ENCODE results near the gene GPANK1. TPM values are rescaled to one million over a fixed set of nuclear protein-coding genes. Genes with fewer than 3 reads are reported as not detected.

Gene GPANK1
- total and polyA plus RNA-seq, 2 of the 13 experiments (the other 11 are each of a cell fraction or from before 2014, with no cell fraction given): 15.4 to 22.8 TPM

DNA sequence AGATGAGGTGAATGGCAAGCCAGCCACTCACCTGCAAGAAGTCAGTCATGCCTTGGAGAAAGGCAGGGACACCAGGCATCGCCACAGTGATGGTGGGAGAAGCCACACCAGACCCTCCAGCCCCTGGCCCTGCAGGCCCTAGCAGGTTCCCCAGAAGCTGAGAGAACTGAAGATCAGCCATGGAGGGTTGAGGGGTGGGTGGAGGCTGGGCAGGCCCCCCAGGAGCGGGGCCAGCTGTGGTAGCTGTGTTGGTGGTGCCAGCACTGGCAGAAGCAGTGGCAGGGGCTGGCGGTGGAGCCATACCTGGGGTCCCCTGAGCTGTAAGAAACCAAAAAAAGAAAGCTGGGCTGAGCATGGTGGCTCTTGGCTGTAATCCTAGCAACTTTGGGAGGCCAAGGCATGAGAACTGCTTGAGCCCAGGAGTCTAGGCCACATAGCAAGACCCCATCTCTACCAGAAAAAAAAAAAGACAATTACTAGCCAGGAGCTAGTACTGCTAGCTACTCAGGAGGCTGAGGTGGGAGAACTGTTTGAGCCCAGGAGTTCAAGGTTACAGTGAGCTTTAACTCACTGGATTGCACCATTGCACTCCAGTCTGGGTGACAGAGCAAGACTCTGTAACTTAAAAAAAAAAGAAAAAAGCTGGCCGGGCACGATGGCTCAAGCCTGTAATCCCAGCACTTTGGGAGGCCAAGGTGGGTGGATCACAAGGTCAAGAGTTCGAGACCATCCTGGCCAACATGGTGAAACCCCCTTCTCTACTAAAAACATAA, 21.8 kb downstream of the GPANK1 start (continued):
- TF ChIP-seq ZNF564 (CRISPR knock-in tag; IDR thresholded peaks at IDR 0.05) (no peak), HOXA5 (CRISPR knock-in tag; IDR thresholded peaks at IDR 0.05) (no peak), PHF21A (CRISPR knock-in tag; IDR thresholded peaks at IDR 0.05) (0 out of 2 replicates have a peak, but pooled peaks have one; percentile 30), PCBP2 (optimal IDR thresholded peaks at IDR 0.05; ENCODE audit: low read depth, low read length, poor library complexity, severe bottlenecking) (no peak), MAFF (IDR thresholded peaks at IDR 0.05; ENCODE audit: low read depth, low read length) (no peak), HDAC1 (CRISPR knock-in tag; IDR thresholded peaks at IDR 0.05) (0 out of 2 replicates have a peak, but pooled peaks have one; percentile 22), RORA (CRISPR knock-in tag; IDR thresholded peaks at IDR 0.05) (no peak), KAT2B (IDR thresholded peaks at IDR 0.05; ENCODE audit: borderline replicate concordance, low read depth, low read length) (no peak), THAP11 (CRISPR knock-in tag; IDR thresholded peaks at IDR 0.05) (peak; percentile 32; the same call in 1 of the 2 replicates), ZNF296 (CRISPR knock-in tag; conservative IDR thresholded peaks at IDR 0.05) (no peak), RCOR2 (CRISPR knock-in tag; IDR thresholded peaks at IDR 0.05) (no peak), ZNF83 (CRISPR knock-in tag; IDR thresholded peaks at IDR 0.05; ENCODE audit: borderline replicate concordance) (no peak), ZNF562 (CRISPR knock-in tag; IDR thresholded peaks at IDR 0.05; ENCODE audit: borderline replicate concordance) (no peak), NFRKB (IDR thresholded peaks at IDR 0.05) (no peak), PCBP1 (IDR thresholded peaks at IDR 0.05; ENCODE audit: borderline replicate concordance, low read depth, low read length) (no peak), ZNF549 (CRISPR knock-in tag; IDR thresholded peaks at IDR 0.05) (no peak)
- TF ChIP-seq, protein P1, sequence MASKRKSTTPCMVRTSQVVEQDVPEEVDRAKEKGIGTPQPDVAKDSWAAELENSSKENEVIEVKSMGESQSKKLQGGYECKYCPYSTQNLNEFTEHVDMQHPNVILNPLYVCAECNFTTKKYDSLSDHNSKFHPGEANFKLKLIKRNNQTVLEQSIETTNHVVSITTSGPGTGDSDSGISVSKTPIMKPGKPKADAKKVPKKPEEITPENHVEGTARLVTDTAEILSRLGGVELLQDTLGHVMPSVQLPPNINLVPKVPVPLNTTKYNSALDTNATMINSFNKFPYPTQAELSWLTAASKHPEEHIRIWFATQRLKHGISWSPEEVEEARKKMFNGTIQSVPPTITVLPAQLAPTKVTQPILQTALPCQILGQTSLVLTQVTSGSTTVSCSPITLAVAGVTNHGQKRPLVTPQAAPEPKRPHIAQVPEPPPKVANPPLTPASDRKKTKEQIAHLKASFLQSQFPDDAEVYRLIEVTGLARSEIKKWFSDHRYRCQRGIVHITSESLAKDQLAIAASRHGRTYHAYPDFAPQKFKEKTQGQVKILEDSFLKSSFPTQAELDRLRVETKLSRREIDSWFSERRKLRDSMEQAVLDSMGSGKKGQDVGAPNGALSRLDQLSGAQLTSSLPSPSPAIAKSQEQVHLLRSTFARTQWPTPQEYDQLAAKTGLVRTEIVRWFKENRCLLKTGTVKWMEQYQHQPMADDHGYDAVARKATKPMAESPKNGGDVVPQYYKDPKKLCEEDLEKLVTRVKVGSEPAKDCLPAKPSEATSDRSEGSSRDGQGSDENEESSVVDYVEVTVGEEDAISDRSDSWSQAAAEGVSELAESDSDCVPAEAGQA (IDR thresholded peaks at IDR 0.05; ENCODE audit: low read depth): no peak
- TF ChIP-seq, protein P1 (CRISPR knock-in tag; IDR thresholded peaks at IDR 0.05; ENCODE audit: borderline replicate concordance): no peak
- TF ChIP-seq, protein P2, sequence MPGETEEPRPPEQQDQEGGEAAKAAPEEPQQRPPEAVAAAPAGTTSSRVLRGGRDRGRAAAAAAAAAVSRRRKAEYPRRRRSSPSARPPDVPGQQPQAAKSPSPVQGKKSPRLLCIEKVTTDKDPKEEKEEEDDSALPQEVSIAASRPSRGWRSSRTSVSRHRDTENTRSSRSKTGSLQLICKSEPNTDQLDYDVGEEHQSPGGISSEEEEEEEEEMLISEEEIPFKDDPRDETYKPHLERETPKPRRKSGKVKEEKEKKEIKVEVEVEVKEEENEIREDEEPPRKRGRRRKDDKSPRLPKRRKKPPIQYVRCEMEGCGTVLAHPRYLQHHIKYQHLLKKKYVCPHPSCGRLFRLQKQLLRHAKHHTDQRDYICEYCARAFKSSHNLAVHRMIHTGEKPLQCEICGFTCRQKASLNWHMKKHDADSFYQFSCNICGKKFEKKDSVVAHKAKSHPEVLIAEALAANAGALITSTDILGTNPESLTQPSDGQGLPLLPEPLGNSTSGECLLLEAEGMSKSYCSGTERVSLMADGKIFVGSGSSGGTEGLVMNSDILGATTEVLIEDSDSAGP (CRISPR knock-in tag; IDR thresholded peaks at IDR 0.05; ENCODE audit: borderline replicate concordance): no peak
- TF ChIP-seq, protein P3, sequence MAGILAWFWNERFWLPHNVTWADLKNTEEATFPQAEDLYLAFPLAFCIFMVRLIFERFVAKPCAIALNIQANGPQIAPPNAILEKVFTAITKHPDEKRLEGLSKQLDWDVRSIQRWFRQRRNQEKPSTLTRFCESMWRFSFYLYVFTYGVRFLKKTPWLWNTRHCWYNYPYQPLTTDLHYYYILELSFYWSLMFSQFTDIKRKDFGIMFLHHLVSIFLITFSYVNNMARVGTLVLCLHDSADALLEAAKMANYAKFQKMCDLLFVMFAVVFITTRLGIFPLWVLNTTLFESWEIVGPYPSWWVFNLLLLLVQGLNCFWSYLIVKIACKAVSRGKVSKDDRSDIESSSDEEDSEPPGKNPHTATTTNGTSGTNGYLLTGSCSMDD (CRISPR knock-in tag; IDR thresholded peaks at IDR 0.05): no peak

Data from HepG2 (cell line).